Neural cell (in vitro differentiated cells): ENCODE measurements around the gene RIMS1.

ENCODE experiments used
- CTCF ChIP-seq: fragments of 450-650 bp; IDR thresholded peaks from 2 replicates; pipeline ENCODE4 v1.5.1; 2014; ENCODE audit warnings: antibody characterized with exemption, mild to moderate bottlenecking, moderate library complexity; ENCODE audit not compliant: poor library complexity, severe bottlenecking
- POLR2AphosphoS5 ChIP-seq: IDR thresholded peaks from 2 replicates; pipeline ENCODE4 v1.6.1; 2012
- RAD21 ChIP-seq: fragments of 450-650 bp; conservative IDR thresholded peaks from 2 replicates; pipeline ENCODE4 v1.6.1; 2014; ENCODE audit warnings: antibody characterized with exemption, mild to moderate bottlenecking, moderate library complexity
- SMC3 ChIP-seq: fragments of 450-650 bp; conservative IDR thresholded peaks from 2 replicates; pipeline ENCODE4 v1.6.1; 2014; ENCODE audit warnings: antibody characterized with exemption, mild to moderate bottlenecking, moderate library complexity; ENCODE audit not compliant: poor library complexity
- TAF1 ChIP-seq: IDR thresholded peaks from 2 replicates; pipeline ENCODE4 v1.6.1; 2012; ENCODE audit warnings: low read depth

GRCh38 chr6:72037006-72037405 is 150.7 kb downstream of the RIMS1 start:
- TF ChIP-seq POLR2AphosphoS5 (no peak), SMC3 (no peak), RAD21 (no peak), TAF1 (no peak), CTCF (no peak)
